ENCODE data around the gene MRM1. TPM values are rescaled to one million over a fixed set of nuclear protein-coding genes. Genes with fewer than 3 reads are reported as not detected.
A peak's percentile ranks its signal among the peaks of the same experiment; 100 is the strongest.

Gene MRM1
- total RNA-seq, 1 experiment from 2014 or later: 5.1 TPM

DNA sequence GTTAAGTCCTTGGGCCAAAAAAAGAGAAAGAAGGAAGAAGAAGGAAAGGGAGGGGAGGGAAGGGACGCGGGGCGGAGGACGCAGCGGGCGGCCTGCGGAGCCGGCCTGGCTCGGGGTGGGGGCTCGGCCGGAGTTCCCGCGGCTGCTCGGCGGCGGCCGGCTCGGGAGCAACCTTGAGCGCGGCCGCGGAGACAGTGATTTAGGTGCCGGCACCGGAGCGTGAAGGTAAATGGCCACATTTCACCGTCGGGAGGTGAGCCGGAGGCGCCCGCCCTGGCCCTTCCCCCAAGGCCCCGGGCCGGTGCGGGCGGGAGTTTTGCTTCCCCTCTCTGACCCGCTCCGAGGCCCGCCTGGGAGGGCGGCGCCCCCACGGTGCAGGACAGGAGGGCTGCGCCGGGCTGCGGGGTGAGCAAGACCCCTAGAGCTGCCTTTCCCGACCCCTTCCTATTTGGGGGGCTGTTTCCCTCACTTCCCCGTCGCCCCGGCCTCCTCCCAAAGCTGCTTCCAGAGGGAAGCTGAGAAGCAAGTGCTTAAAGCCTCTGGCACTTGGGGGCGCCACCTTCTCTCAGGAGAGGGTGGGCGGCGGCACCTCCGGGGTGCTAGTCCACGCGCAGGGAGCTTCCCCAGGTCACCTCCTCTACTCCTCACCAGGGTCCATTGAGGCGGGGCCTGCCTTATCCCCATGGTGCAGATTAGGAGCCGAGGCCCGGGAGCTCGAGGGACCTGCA, 56.5 kb downstream of the MRM1 start:
- no peaks in the 10 kb centered on the region for H3K36me3 ChIP-seq
- H3K27me3 ChIP-seq: peaks cover 10% of the 10 kb centered on the region; the same call in 1 of the 2 replicates
- no peak overlapping the region for H3K4me3 ChIP-seq
- no peaks in the 10 kb centered on the region for H3K9me3 ChIP-seq (replicated peaks)
- H3K4me1 ChIP-seq: no peaks in the 10 kb centered on the region
- no peak overlapping the region for H3K27ac ChIP-seq
- peak in 1 of 2 experiments; percentile 19 for DNase-seq

Other genes starting within 250 kb of the MRM1 start
- not detected in 2 replicates for gene TBC1D3H, start 213.1 kb upstream of the MRM1 start, total RNA-seq (2014; rRNA removed; shearing (Covaris generic))
- gene ZNHIT3, start 114.9 kb upstream of the MRM1 start, total RNA-seq (2014; rRNA removed; shearing (Covaris generic)): 89.7 and 90.5 TPM in 2 replicates
- gene MYO19, start 66.7 kb upstream of the MRM1 start, total RNA-seq (2014; rRNA removed; shearing (Covaris generic)): 70.0 and 93.0 TPM in 2 replicates
- gene PIGW, start 66.6 kb upstream of the MRM1 start, total RNA-seq (2014; rRNA removed; shearing (Covaris generic)): 22.6 and 23.4 TPM in 2 replicates
- gene GGNBP2, start 56.7 kb upstream of the MRM1 start, total RNA-seq (2014; rRNA removed; shearing (Covaris generic)): 70.8 and 81.9 TPM in 2 replicates
- gene DHRS11, start 9.7 kb upstream of the MRM1 start, total RNA-seq (2014; rRNA removed; shearing (Covaris generic)): 13.7 and 18.1 TPM in 2 replicates